Calu3 (cell line): Measurements from ENCODE around the gene SMU1. TPM values are rescaled to one million over a fixed set of nuclear protein-coding genes. Genes with fewer than 3 reads are reported as not detected.
"Not testable (repeated sequence)": the region's sequence is repeated elsewhere in the genome, so short reads cannot be mapped to it uniquely, and the experiment has no call there.

Experiments used
- BruUV-seq: library from RNA; stranded (reverse); fragments of 400-500 nt; replicated peaks from 2 replicates; lab custom pipeline; 2021; lab: Mats Ljungman, UMichigan
- CTCF ChIA-PET: fragments of 300-600 bp; sonication (Branson Sonifier 250); formaldehyde crosslinking; loops from one replicate; lab custom pipeline; 2022; ENCODE audit warnings: antibody characterized with exemption; lab: Charles Lee
- DNase-seq: peaks from one replicate; pipeline ENCODE4 v3.0.0; 2022
- H3K27ac Mint-ChIP-seq: one replicate; pipeline ENCODE4 v1.8.0; 2022; ENCODE audit warnings: mixed read lengths; ENCODE audit not compliant: unreplicated experiment
- H3K27me3 Mint-ChIP-seq: one replicate; pipeline ENCODE4 v1.8.0; 2022; ENCODE audit warnings: mixed read lengths; ENCODE audit not compliant: unreplicated experiment
- H3K36me3 Mint-ChIP-seq: one replicate; pipeline ENCODE4 v1.8.0; 2022; ENCODE audit warnings: mild to moderate bottlenecking, moderate library complexity, mixed read lengths; ENCODE audit not compliant: insufficient read depth, unreplicated experiment
- H3K4me1 Mint-ChIP-seq: one replicate; pipeline ENCODE4 v1.8.0; 2022; ENCODE audit warnings: mild to moderate bottlenecking, low read depth, mixed read lengths; ENCODE audit not compliant: unreplicated experiment
- H3K4me3 Mint-ChIP-seq: one replicate; pipeline ENCODE4 v1.8.0; 2022; ENCODE audit warnings: mild to moderate bottlenecking, low read depth, moderate library complexity, mixed read lengths; ENCODE audit not compliant: unreplicated experiment
- H3K9me3 Mint-ChIP-seq: one replicate; pipeline ENCODE4 v1.8.0; 2022; ENCODE audit warnings: low read depth, mixed read lengths; ENCODE audit not compliant: unreplicated experiment
- CTCF ChIP-seq: fragments of 200-600 bp; IDR thresholded peaks from one replicate; pipeline ENCODE4 v1.8.0; 2022; ENCODE audit warnings: antibody characterized with exemption; ENCODE audit not compliant: unreplicated experiment
- intact Hi-C: fragments of 100-400 bp; cut with micrococcal nuclease; formaldehyde crosslinking; loops from one replicate; pipeline ENCODE4 v1.10.0; 2022; ENCODE audit not compliant: unreplicated experiment
- total RNA-seq: library from RNA; stranded (reverse); gene quantifications from 2 replicates; pipeline ENCODE4 v1.2.3, GENCODE V29; 2022

Gene SMU1
- total RNA-seq, 1 experiment from 2014 or later, result 12.3 TPM

DNA sequence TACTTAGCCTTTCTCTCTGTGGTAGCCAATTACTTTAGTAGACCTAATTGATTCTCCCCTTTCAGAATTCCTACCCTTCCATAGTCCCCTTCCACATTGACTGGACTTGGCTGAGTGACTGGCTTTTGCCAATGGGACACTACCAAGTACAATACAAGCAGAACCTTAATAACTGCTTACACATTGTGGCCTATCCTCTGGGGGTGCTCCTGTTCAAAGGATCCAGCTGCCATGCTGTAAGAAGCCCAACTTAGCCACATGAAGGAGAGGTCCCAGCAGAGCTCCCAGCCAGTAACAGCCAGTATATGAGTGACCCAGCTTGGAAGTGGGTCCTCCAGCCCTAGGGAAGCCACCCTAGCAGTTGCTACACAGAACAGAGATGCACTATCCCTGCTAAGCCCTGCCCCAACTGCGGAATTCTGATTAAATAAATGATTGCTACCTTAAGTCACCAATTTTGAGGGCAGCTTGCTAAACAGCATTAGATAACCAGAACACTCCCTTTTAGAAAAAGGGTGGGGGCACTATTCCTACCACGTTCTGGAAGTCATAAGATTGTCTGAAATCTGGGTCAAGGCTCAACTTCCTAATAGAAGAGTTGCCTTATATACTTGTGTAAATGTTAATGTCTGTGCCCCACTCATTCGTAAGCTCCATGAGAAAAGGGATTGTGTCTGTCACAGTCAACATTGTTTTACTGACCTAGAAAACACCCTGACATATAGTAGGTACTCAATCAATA is 64.0 kb downstream of the SMU1 start:
- no peak for TF ChIP-seq CTCF
- no peak overlapping the region for H3K27ac Mint-ChIP-seq
- H3K9me3 Mint-ChIP-seq, result no peaks in the 10 kb centered on the region
- CTCF ChIA-PET, result no interaction called here
- no TSS peak for BruUV-seq
- peaks cover 4% of the 10 kb centered on the region for H3K36me3 Mint-ChIP-seq
- no peak for DNase-seq
- intact Hi-C loops, result no loop called here
- H3K27me3 Mint-ChIP-seq, result no peaks in the 10 kb centered on the region
- no peak overlapping the region for H3K4me3 Mint-ChIP-seq
- no peaks in the 10 kb centered on the region for H3K4me1 Mint-ChIP-seq

DNA sequence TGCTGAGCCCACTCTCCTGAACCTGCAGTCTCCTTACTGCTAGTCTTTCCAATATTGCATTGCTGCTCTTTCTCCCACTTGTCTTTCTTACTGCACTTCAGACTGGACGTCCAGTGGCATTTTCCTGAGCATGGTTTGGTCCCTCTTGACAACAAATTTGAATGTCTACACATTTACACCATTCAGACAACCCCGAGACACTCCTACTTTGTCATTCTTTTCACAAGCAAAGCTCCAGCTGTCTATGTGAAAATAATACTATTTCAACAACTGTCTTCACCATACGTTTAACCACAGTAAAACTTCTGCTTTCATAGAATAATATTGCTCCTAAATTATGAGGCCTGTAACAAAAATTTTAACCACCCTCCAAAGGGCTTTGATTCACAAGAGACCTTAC is 64.6 kb downstream of the SMU1 start:
- no peaks in the 10 kb centered on the region for H3K9me3 Mint-ChIP-seq
- no peak overlapping the region for H3K4me3 Mint-ChIP-seq
- DNase-seq, result no peak
- H3K4me1 Mint-ChIP-seq, result no peaks in the 10 kb centered on the region
- CTCF ChIA-PET, result no interaction called here
- no peaks in the 10 kb centered on the region for H3K27me3 Mint-ChIP-seq
- H3K36me3 Mint-ChIP-seq, result peaks cover 4% of the 10 kb centered on the region
- intact Hi-C loops, result no loop called here
- no peak overlapping the region for H3K27ac Mint-ChIP-seq
- TF ChIP-seq CTCF, result no peak
- BruUV-seq, result no TSS peak

DNA sequence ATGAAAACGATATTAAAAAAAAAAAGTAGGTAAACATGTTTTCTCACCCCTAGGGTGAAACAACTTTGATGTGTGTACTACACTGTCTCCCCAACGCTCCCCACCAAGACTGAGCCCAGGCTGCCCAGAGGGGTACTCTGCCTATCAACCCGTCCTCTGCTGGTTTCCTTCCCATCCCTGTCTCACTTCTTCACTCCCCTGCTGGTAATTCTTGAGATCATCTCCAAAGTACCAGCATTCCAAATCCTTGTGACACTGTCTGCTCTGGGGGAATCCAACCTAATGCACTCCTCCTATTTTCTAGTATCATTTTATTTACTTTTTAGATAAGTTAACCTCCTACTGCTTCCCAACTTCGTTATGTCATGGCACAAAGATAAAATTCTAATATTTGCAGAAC is 68.7 kb downstream of the SMU1 start:
- CTCF ChIA-PET, result interaction anchor here (0.7 kb wide), 1 partner anchor 1146 kb away, joined by 3 read pairs; no protein-coding TSS in a partner anchor
- no peak for DNase-seq
- peaks cover 1% of the 10 kb centered on the region for H3K4me1 Mint-ChIP-seq
- no peaks in the 10 kb centered on the region for H3K9me3 Mint-ChIP-seq
- peaks cover 4% of the 10 kb centered on the region for H3K36me3 Mint-ChIP-seq
- intact Hi-C loops, result no loop called here
- no TSS peak for BruUV-seq
- H3K27ac Mint-ChIP-seq, result no peak overlapping the region
- H3K4me3 Mint-ChIP-seq, result no peak overlapping the region
- no peaks in the 10 kb centered on the region for H3K27me3 Mint-ChIP-seq
- no peak for TF ChIP-seq CTCF

DNA sequence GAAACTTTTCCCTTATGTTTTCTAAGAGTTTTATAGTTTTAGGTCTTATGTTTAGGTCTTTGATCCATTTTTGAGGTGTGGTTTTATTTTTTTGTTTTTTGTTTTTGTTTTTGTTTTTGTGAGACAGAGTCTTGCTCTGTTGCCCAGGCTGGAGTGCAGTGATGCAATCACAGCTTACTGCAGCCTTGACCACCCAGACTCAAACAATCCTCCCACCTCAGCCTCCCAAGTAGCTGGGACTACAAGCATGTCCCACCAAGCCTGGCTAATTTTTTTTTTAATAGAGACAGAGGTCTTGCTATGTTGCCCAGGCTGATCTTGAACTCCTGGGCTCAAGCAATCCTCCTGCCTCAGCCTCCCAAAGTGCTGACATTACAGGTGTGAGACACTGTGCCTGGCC is 71.1 kb downstream of the SMU1 start:
- BruUV-seq, CTCF ChIA-PET: not testable (repeated sequence)

GRCh38 chr9:33000682-33001055 is 75.8 kb downstream of the SMU1 start:
- peak overlapping the region; percentile 83 for H3K4me3 Mint-ChIP-seq
- DNase-seq, H3K27me3 Mint-ChIP-seq, BruUV-seq, H3K9me3 Mint-ChIP-seq, intact Hi-C loops: not testable (repeated sequence)
- H3K36me3 Mint-ChIP-seq, result peaks cover 36% of the 10 kb centered on the region
- H3K4me1 Mint-ChIP-seq, result peaks cover 21% of the 10 kb centered on the region
- H3K27ac Mint-ChIP-seq, result peak overlapping the region; percentile 97
- CTCF ChIA-PET, result interaction anchor here (0.7 kb wide), 1 partner anchor 165 kb away, joined by 3 read pairs; no protein-coding TSS in a partner anchor

More for the DNA sequence above, 71.1 kb downstream of the SMU1 start:
- H3K36me3 Mint-ChIP-seq, result peaks cover 19% of the 10 kb centered on the region
- H3K4me1 Mint-ChIP-seq, result peaks cover 14% of the 10 kb centered on the region
- H3K4me3 Mint-ChIP-seq, H3K27me3 Mint-ChIP-seq, H3K9me3 Mint-ChIP-seq, intact Hi-C loops, H3K27ac Mint-ChIP-seq, DNase-seq: not testable (repeated sequence)
